KMS-11 (cell line): ENCODE results near the gene MORN1.

ENCODE experiments used
- H2AFZ ChIP-seq: fragments of 200-600 bp; sonication (generic); 2 replicates; pipeline ENCODE4 v1.6.1; 2016; ENCODE audit warnings: antibody characterized with exemption, mixed run types, low read depth
- H3K27ac ChIP-seq: fragments of 200-600 bp; sonication (generic); 2 replicates; pipeline ENCODE4 v1.6.1; 2016; ENCODE audit warnings: mild to moderate bottlenecking, mixed run types
- H3K27me3 ChIP-seq: fragments of 200-600 bp; sonication (generic); 2 replicates; pipeline ENCODE4 v1.6.1; 2017; ENCODE audit warnings: mild to moderate bottlenecking, low read depth, mixed run types, moderate library complexity; ENCODE audit not compliant: insufficient read depth
- H3K36me3 ChIP-seq: fragments of 200-600 bp; sonication (generic); 2 replicates; pipeline ENCODE4 v1.6.1; 2017; ENCODE audit warnings: mild to moderate bottlenecking, mixed run types; ENCODE audit not compliant: insufficient read depth
- H3K4me1 ChIP-seq: fragments of 200-600 bp; sonication (generic); 2 replicates; pipeline ENCODE4 v1.6.1; 2016; ENCODE audit warnings: mild to moderate bottlenecking, low read depth, mixed run types; ENCODE audit not compliant: poor library complexity, severe bottlenecking
- H3K4me2 ChIP-seq: fragments of 200-600 bp; sonication (generic); 2 replicates; pipeline ENCODE4 v1.7.0; 2016; ENCODE audit warnings: mild to moderate bottlenecking, mixed run types
- H3K4me3 ChIP-seq: fragments of 200-600 bp; sonication (generic); IDR thresholded peaks from 2 replicates; pipeline ENCODE4 v1.6.1; 2017; ENCODE audit warnings: low read depth, low read length, mixed read lengths; ENCODE audit not compliant: insufficient read depth
- H3K79me2 ChIP-seq: fragments of 200-600 bp; sonication (generic); 2 replicates; pipeline ENCODE4 v1.6.1; 2016; ENCODE audit warnings: low read depth, mixed run types; ENCODE audit not compliant: insufficient read depth
- H3K9ac ChIP-seq: fragments of 200-600 bp; sonication (generic); 2 replicates; pipeline ENCODE4 v1.6.1; 2016; ENCODE audit warnings: mild to moderate bottlenecking, mixed run types
- H4K20me1 ChIP-seq: fragments of 200-600 bp; sonication (generic); 2 replicates; pipeline ENCODE4 v1.6.1; 2016; ENCODE audit warnings: mild to moderate bottlenecking, mixed run types; ENCODE audit not compliant: insufficient read depth
- CTCF ChIP-seq: fragments of 200-600 bp; sonication (generic); conservative IDR thresholded peaks from 2 replicates; pipeline ENCODE4 v1.6.1; 2017; ENCODE audit warnings: low read depth, mild to moderate bottlenecking, antibody characterized with exemption, low read length, moderate library complexity, mixed read lengths

MORN1 gene

GRCh38 chr1:2394220-2394619 lies 2.9 kb upstream of the MORN1 start:
- Histone ChIP-seq H3K36me3 (peaks cover 8% of the 10 kb centered on the region; the same call in 1 of the 2 replicates), H2AFZ (no peak overlapping the region), H3K4me1 (peaks cover 17% of the 10 kb centered on the region), H3K27ac (no peak overlapping the region), H3K4me2 (no peak overlapping the region), H3K79me2 (peaks cover 19% of the 10 kb centered on the region), H3K4me3 (no peak overlapping the region), H3K9ac (no peak overlapping the region), H3K27me3 (no peaks in the 10 kb centered on the region), H4K20me1 (no peaks in the 10 kb centered on the region)
- no peak for TF ChIP-seq CTCF

GRCh38 chr1:2393471-2393877 lies 2.1 kb upstream of the MORN1 start:
- Histone ChIP-seq H3K36me3 (peaks cover 8% of the 10 kb centered on the region; the same call in 1 of the 2 replicates), H3K4me3 (no peak overlapping the region), H3K27me3 (no peaks in the 10 kb centered on the region), H3K4me1 (peaks cover 17% of the 10 kb centered on the region), H3K27ac (no peak overlapping the region), H3K4me2 (no peak overlapping the region), H2AFZ (no peak overlapping the region), H3K9ac (no peak overlapping the region), H4K20me1 (no peaks in the 10 kb centered on the region), H3K79me2 (peaks cover 19% of the 10 kb centered on the region)
- TF ChIP-seq CTCF: no peak

- Histone ChIP-seq H3K4me2 (peak overlapping the region; percentile 82), H3K27ac (no peak overlapping the region), H3K79me2 (peaks cover 19% of the 10 kb centered on the region), H2AFZ (no peak overlapping the region), H3K4me3 (no peak overlapping the region), H4K20me1 (no peaks in the 10 kb centered on the region), H3K27me3 (no peaks in the 10 kb centered on the region), H3K36me3 (peaks cover 8% of the 10 kb centered on the region; the same call in 1 of the 2 replicates), H3K9ac (peak overlapping the region; percentile 59; the same call in 1 of the 2 replicates), H3K4me1 (peaks cover 17% of the 10 kb centered on the region)
- TF ChIP-seq CTCF: no peak
Measured at GRCh38 chr1:2392686-2393085, 1.3 kb upstream of the MORN1 start.

GRCh38 chr1:2391931-2392509 lies 666 bp upstream of the MORN1 start:
- TF ChIP-seq CTCF: no peak
- Histone ChIP-seq H3K4me1 (peaks cover 17% of the 10 kb centered on the region), H4K20me1 (no peaks in the 10 kb centered on the region), H3K4me2 (peak overlapping the region; percentile 82), H3K36me3 (peaks cover 4% of the 10 kb centered on the region; the same call in 1 of the 2 replicates), H2AFZ (no peak overlapping the region), H3K4me3 (no peak overlapping the region), H3K9ac (peak overlapping the region; percentile 59; the same call in 1 of the 2 replicates), H3K27ac (0 out of 2 replicates have a peak overlapping the region, but pooled peaks have one; percentile 36), H3K27me3 (no peaks in the 10 kb centered on the region), H3K79me2 (peaks cover 19% of the 10 kb centered on the region)
